IMR-90 (cell line): Measurements from ENCODE around the gene OR8B3. TPM values are rescaled to one million over a fixed set of nuclear protein-coding genes. Genes with fewer than 3 reads are reported as not detected.

Source experiments
- ATAC-seq: fragments of 200-7000 bp; cut with Tn5 transposase; 2 replicates; pipeline ENCODE4 v1.9.1; 2020; ENCODE audit warnings: low read depth, mild to moderate bottlenecking, moderate library complexity
- Bru-seq: library from RNA; stranded (reverse); fragments of 400-500 nt; gene quantifications from one replicate; lab custom pipeline; 2021; lab: Mats Ljungman, UMichigan
- BruChase-seq, 2 experiments: library from RNA; stranded (reverse); fragments of 400-500 nt; gene quantifications; one replicate each; lab custom pipeline; 2021; lab: Mats Ljungman, UMichigan
- BruUV-seq: library from RNA; stranded (reverse); fragments of 400-500 nt; replicated peaks from 2 replicates; lab custom pipeline; 2021; lab: Mats Ljungman, UMichigan
- CTCF ChIA-PET: fragments of 300-600 bp; formaldehyde crosslinking; extraction: SDS; loops from one replicate; lab custom pipeline; 2021; ENCODE audit warnings: antibody characterized with exemption; lab: Yijun Ruan, JAX
- POLR2A ChIA-PET: fragments of 300-600 bp; sonication (Branson Sonifier 250); formaldehyde crosslinking; loops from one replicate; lab custom pipeline; 2022; ENCODE audit warnings: antibody characterized with exemption; ENCODE audit not compliant: unreplicated experiment; lab: Charles Lee
- DNase-seq: peaks from one replicate; pipeline ENCODE4 v3.0.0; 2013
- H2AFZ ChIP-seq: replicated peaks from 2 replicates; pipeline ENCODE3; 2013; ENCODE audit warnings: low read length, mild to moderate bottlenecking; ENCODE audit not compliant: poor library complexity
- H2AK5ac ChIP-seq: 2 replicates; pipeline ENCODE4 v1.6.1; 2013; ENCODE audit warnings: low read depth, low read length, inconsistent platforms
- H2AK9ac ChIP-seq: replicated peaks from 2 replicates; pipeline ENCODE3; 2013; ENCODE audit warnings: mild to moderate bottlenecking, low read depth, low read length, moderate library complexity; ENCODE audit not compliant: poor library complexity
- H2BK120ac ChIP-seq: 2 replicates; pipeline ENCODE4 v1.6.1; 2013; ENCODE audit warnings: low read depth, low read length, inconsistent platforms
- H2BK15ac ChIP-seq: 3 replicates; pipeline ENCODE4 v1.6.1; 2013; ENCODE audit warnings: low read depth, low read length, inconsistent platforms
- H2BK20ac ChIP-seq: 2 replicates; pipeline ENCODE4 v1.6.1; 2013; ENCODE audit warnings: low read depth, mild to moderate bottlenecking, inconsistent platforms, low read length, moderate library complexity
- H2BK5ac ChIP-seq: 2 replicates; pipeline ENCODE4 v1.6.1; 2013; ENCODE audit warnings: mild to moderate bottlenecking, low read depth, low read length, inconsistent platforms; ENCODE audit not compliant: poor library complexity, severe bottlenecking
- H3K14ac ChIP-seq: replicated peaks from 2 replicates; pipeline ENCODE4 v1.6.1; 2013; ENCODE audit warnings: low read depth, low read length, inconsistent platforms
- H3K18ac ChIP-seq: 2 replicates; pipeline ENCODE4 v1.6.1; 2013; ENCODE audit warnings: low read depth, low read length, control low read depth
- H3K23ac ChIP-seq: 2 replicates; pipeline ENCODE4 v1.6.1; 2013; ENCODE audit warnings: low read depth, low read length, inconsistent platforms
- H3K27ac ChIP-seq: 2 replicates; pipeline ENCODE4 v1.5.1; 2013; ENCODE audit warnings: mild to moderate bottlenecking, control low read depth, low read length; ENCODE audit not compliant: insufficient read depth
- H3K27me3 ChIP-seq: 2 replicates; pipeline ENCODE4 v1.6.1; 2013; ENCODE audit warnings: low read length; ENCODE audit not compliant: control insufficient read depth, insufficient read depth
- H3K36me3 ChIP-seq: 2 replicates; pipeline ENCODE4 v1.6.1; 2013; ENCODE audit warnings: low read length, mixed read lengths; ENCODE audit not compliant: control insufficient read depth, insufficient read depth
- H3K4ac ChIP-seq: 2 replicates; pipeline ENCODE4 v1.6.1; 2013; ENCODE audit warnings: low read depth, low read length, inconsistent platforms
- H3K4me1 ChIP-seq: 2 replicates; pipeline ENCODE4 v1.6.1; 2013; ENCODE audit warnings: low read length, mixed read lengths; ENCODE audit not compliant: control insufficient read depth, insufficient read depth
- H3K4me2 ChIP-seq: 2 replicates; pipeline ENCODE4 v1.6.1; 2013; ENCODE audit warnings: low read depth, mild to moderate bottlenecking, control low read depth, low read length, moderate library complexity
- H3K4me3 ChIP-seq: 2 replicates; pipeline ENCODE4 v1.5.1; 2013; ENCODE audit warnings: low read depth, mild to moderate bottlenecking, control low read depth, low read length, moderate library complexity; ENCODE audit not compliant: insufficient read depth
- H3K56ac ChIP-seq: 2 replicates; pipeline ENCODE4 v1.6.1; 2013; ENCODE audit warnings: low read length, inconsistent platforms; ENCODE audit not compliant: insufficient read depth; ENCODE audit errors: extremely low read depth
- H3K79me1 ChIP-seq, 2 experiments: 2 replicates each; pipeline ENCODE4 v1.6.1; 2013; ENCODE audit warnings: low read length in 2 of 2, inconsistent platforms in 1 of 2, low read depth in 1 of 2
- H3K9ac ChIP-seq: 2 replicates; pipeline ENCODE4 v1.6.1; 2013; ENCODE audit warnings: low read depth, low read length, control low read depth
- H3K9me1 ChIP-seq: 2 replicates; pipeline ENCODE4 v1.6.1; 2013; ENCODE audit warnings: low read length, inconsistent platforms; ENCODE audit not compliant: insufficient read depth
- H3K9me3 ChIP-seq: 2 replicates; pipeline ENCODE4 v1.6.1; 2013; ENCODE audit warnings: low read length; ENCODE audit not compliant: control insufficient read depth, insufficient read depth
- H4K20me1 ChIP-seq: 2 replicates; pipeline ENCODE4 v1.6.1; 2013; ENCODE audit warnings: low read length, inconsistent platforms; ENCODE audit not compliant: insufficient read depth
- H4K5ac ChIP-seq: 2 replicates; pipeline ENCODE4 v1.6.1; 2013; ENCODE audit warnings: mild to moderate bottlenecking, low read depth, low read length, control low read depth
- H4K8ac ChIP-seq, 2 experiments: 2 replicates each; pipeline ENCODE4 v1.6.1; 2013; ENCODE audit warnings: low read depth in 2 of 2, low read length in 2 of 2, control low read depth in 1 of 2, inconsistent platforms in 1 of 2
- H4K91ac ChIP-seq: 2 replicates; pipeline ENCODE4 v1.6.1; 2013; ENCODE audit warnings: low read depth, low read length, inconsistent platforms; ENCODE audit not compliant: insufficient read depth
- BHLHE40 ChIP-seq: fragments of 150-350 bp; IDR thresholded peaks from 2 replicates; pipeline ENCODE4 v1.6.1; 2016; ENCODE audit warnings: mild to moderate bottlenecking, low read depth, low read length
- CHD1 ChIP-seq: IDR thresholded peaks from 2 replicates; pipeline ENCODE4 v1.6.1; 2012; ENCODE audit warnings: low read depth, low read length, improper control_type of control experiment
- ELK1 ChIP-seq: fragments of 150-350 bp; IDR thresholded peaks from 2 replicates; pipeline ENCODE4 v1.6.1; 2016; ENCODE audit warnings: low read depth, mild to moderate bottlenecking, low read length, moderate library complexity, borderline replicate concordance
- FOS ChIP-seq: fragments of 150-350 bp; IDR thresholded peaks from 2 replicates; pipeline ENCODE4 v1.6.1; 2016; ENCODE audit warnings: low read depth, low read length
- MAZ ChIP-seq: IDR thresholded peaks from 2 replicates; pipeline ENCODE4 v1.6.1; 2012; ENCODE audit warnings: low read depth, mild to moderate bottlenecking, low read length, improper control_type of control experiment, moderate library complexity, borderline replicate concordance
- NFE2L2 ChIP-seq: fragments of 150-350 bp; IDR thresholded peaks from 2 replicates; pipeline ENCODE4 v1.6.1; 2016; ENCODE audit warnings: low read depth, mild to moderate bottlenecking, low read length
- RAD21 ChIP-seq: IDR thresholded peaks from 2 replicates; pipeline ENCODE4 v1.6.1; 2012; ENCODE audit warnings: low read length, improper control_type of control experiment
- RCOR1 ChIP-seq: IDR thresholded peaks from 2 replicates; pipeline ENCODE4 v1.6.1; 2012; ENCODE audit warnings: mild to moderate bottlenecking, low read length, improper control_type of control experiment; ENCODE audit not compliant: insufficient replicate concordance
- SMC3 ChIP-seq: fragments of 150-350 bp; IDR thresholded peaks from 2 replicates; pipeline ENCODE4 v1.6.1; 2016; ENCODE audit warnings: low read depth, mild to moderate bottlenecking, antibody characterized with exemption, low read length, moderate library complexity
- dilution Hi-C: fragments of 300-500 bp; cut with HindIII; formaldehyde crosslinking; loops from one replicate; pipeline ENCODE4 v1.14.3; 2018; ENCODE audit warnings: low sequenced_read_pairs; ENCODE audit not compliant: unreplicated experiment
- in situ Hi-C: fragments of 300-500 bp; cut with MboI; formaldehyde crosslinking; loops from 3 replicates; pipeline ENCODE4 v1.14.3; 2019; ENCODE audit warnings: low sequenced_read_pairs, inconsistent platforms, mixed read lengths
- intact Hi-C: fragments of 100-400 bp; cut with micrococcal nuclease; formaldehyde crosslinking; loops from 2 replicates; pipeline ENCODE4 v1.10.0; 2022
- long read RNA-seq: library from polyadenylated mRNA; unstranded; transcript quantifications from one replicate; pipeline ENCODE4 v2.0.0, GENCODE V29; 2021; ENCODE audit not compliant: unreplicated experiment
- polyA plus RNA-seq, 3 experiments: library from polyadenylated mRNA; depleted of rRNA; stranded (reverse); fragments of >200 nt; gene quantifications; 2 replicates each; pipeline ENCODE4 v1.2.3, GENCODE V29; 2012; ENCODE audit warnings: low replicate concordance in 1 of 3
- total RNA-seq: library from RNA; depleted of rRNA; stranded (reverse); fragments of >200 nt; gene quantifications from 2 replicates; pipeline ENCODE4 v1.2.3, GENCODE V29; 2012; rRNA removed

OR8B3 gene, protein sequence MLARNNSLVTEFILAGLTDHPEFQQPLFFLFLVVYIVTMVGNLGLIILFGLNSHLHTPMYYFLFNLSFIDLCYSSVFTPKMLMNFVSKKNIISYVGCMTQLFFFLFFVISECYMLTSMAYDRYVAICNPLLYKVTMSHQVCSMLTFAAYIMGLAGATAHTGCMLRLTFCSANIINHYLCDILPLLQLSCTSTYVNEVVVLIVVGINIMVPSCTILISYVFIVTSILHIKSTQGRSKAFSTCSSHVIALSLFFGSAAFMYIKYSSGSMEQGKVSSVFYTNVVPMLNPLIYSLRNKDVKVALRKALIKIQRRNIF
- total RNA-seq = not detected in 2 replicates
- polyA plus RNA-seq (2012; rRNA removed) = not detected in 2 replicates
- not detected in 2 replicates for polyA plus RNA-seq (2012; cell fraction: cytosol; rRNA removed)
- polyA plus RNA-seq (2012; cell fraction: nucleus; rRNA removed; ENCODE audit: low replicate concordance) = not detected in 2 replicates
- not detected for Bru-seq, nascent RNA
- BruChase-seq, experiment 1, labeled RNA remaining after a 6-hour chase = not detected
- not detected for BruChase-seq, experiment 2, labeled RNA remaining after a 2-hour chase
- long read RNA-seq = 0 reads

GRCh38 chr11:124398924-124399323 lies at the start of gene OR8B3:
OR8B3 (minus strand) TSS chr11:124399024; CDS start chr11:124397351, 1,673 bp downstream.
- Histone ChIP-seq H2BK15ac (no peak within 1 kb of the TSS), H4K20me1 (no peaks in the 10 kb centered on the region), H2BK5ac (no peak within 1 kb of the TSS), H4K91ac (no peak within 1 kb of the TSS), H3K4me3 (no peak within 1 kb of the TSS), H2BK20ac (no peak within 1 kb of the TSS), H2AK9ac (no peak within 1 kb of the TSS), H3K18ac (no peak within 1 kb of the TSS), H3K23ac (no peak within 1 kb of the TSS), H3K4ac (no peak within 1 kb of the TSS), H2BK120ac (no peak within 1 kb of the TSS), H3K4me1 (no peaks in the 10 kb centered on the region), H3K27ac (no peak within 1 kb of the TSS), H2AK5ac (no peak within 1 kb of the TSS), H4K8ac (no peak within 1 kb of the TSS), H3K56ac (no peak within 1 kb of the TSS), H4K5ac (no peak within 1 kb of the TSS), H3K27me3 (no peaks in the 10 kb centered on the region; the same call in 1 of the 2 replicates), H2AFZ (no peak within 1 kb of the TSS), H3K9ac (no peak within 1 kb of the TSS), H3K79me1 (no peaks in the 10 kb centered on the region), H3K36me3 (no peaks in the 10 kb centered on the region), H3K4me2 (no peak within 1 kb of the TSS), H3K9me1 (no peaks in the 10 kb centered on the region), H3K14ac (no peak within 1 kb of the TSS), H3K9me3 (no peaks in the 10 kb centered on the region)
- intact Hi-C loops (no loop called here), in situ Hi-C loops (no loop called here), dilution Hi-C loops (no loop called here)
- BruUV-seq = no TSS peak
- no peak for TF ChIP-seq MAZ
- TF ChIP-seq FOS = no peak
- TF ChIP-seq BHLHE40 = no peak
- no peak for TF ChIP-seq NFE2L2
- no peak for TF ChIP-seq ELK1
- no peak for TF ChIP-seq RCOR1
- TF ChIP-seq SMC3 = no peak
- TF ChIP-seq CHD1 = no peak
- no peak for TF ChIP-seq RAD21
- POLR2A ChIA-PET = no interaction called here
- DNase-seq (no peak), ATAC-seq (no peak)
- CTCF ChIA-PET = no interaction called here
